GM23338 (cell line): ENCODE results near the gene ZNF394. TPM values are rescaled to one million over a fixed set of nuclear protein-coding genes. Genes with fewer than 3 reads are reported as not detected.

ENCODE experiments used
- ATAC-seq: fragments of 200-7000 bp; cut with Tn5 transposase; 3 replicates; pipeline ENCODE4 v1.9.1; 2020
- DNase-seq: peaks from one replicate; pipeline ENCODE4 v3.0.0-alpha.2; 2015; ENCODE audit warnings: low spot score
- H2AFZ ChIP-seq: fragments of 200-600 bp; sonication (generic); 2 replicates; pipeline ENCODE4 v1.8.0; 2016; ENCODE audit warnings: antibody characterized with exemption, mild to moderate bottlenecking, moderate library complexity
- H3F3A ChIP-seq: fragments of 200-600 bp; sonication (generic); replicated peaks from 2 replicates; pipeline ENCODE4 v1.8.0; 2017; ENCODE audit warnings: antibody characterized with exemption, mixed run types, low read depth
- H3K27ac ChIP-seq: fragments of 200-600 bp; sonication (generic); 2 replicates; pipeline ENCODE4 v1.6.1; 2016; ENCODE audit warnings: low read depth
- H3K27me3 ChIP-seq: fragments of 200-600 bp; sonication (generic); 2 replicates; pipeline ENCODE4 v1.8.0; 2016; ENCODE audit warnings: mild to moderate bottlenecking, mixed run types, moderate library complexity; ENCODE audit not compliant: insufficient read depth
- H3K36me3 ChIP-seq: fragments of 200-600 bp; sonication (generic); 2 replicates; pipeline ENCODE4 v1.8.0; 2016; ENCODE audit warnings: mild to moderate bottlenecking; ENCODE audit not compliant: insufficient read depth
- H3K4me1 ChIP-seq: fragments of 200-600 bp; sonication (generic); 2 replicates; pipeline ENCODE4 v1.8.0; 2016; ENCODE audit warnings: mild to moderate bottlenecking, moderate library complexity; ENCODE audit not compliant: insufficient read depth
- H3K4me2 ChIP-seq: fragments of 200-600 bp; sonication (generic); 2 replicates; pipeline ENCODE4 v1.7.1; 2017; ENCODE audit warnings: mixed run types
- H3K4me3 ChIP-seq: fragments of 200-600 bp; sonication (generic); 2 replicates; pipeline ENCODE4 v1.6.1; 2016; ENCODE audit warnings: mixed run types
- H3K79me2 ChIP-seq: fragments of 200-600 bp; sonication (generic); replicated peaks from 2 replicates; pipeline ENCODE4 v1.8.0; 2017; ENCODE audit warnings: mild to moderate bottlenecking; ENCODE audit not compliant: insufficient read depth
- H3K9me2 ChIP-seq: fragments of 200-600 bp; sonication (generic); 2 replicates; pipeline ENCODE4 v1.8.0; 2017; ENCODE audit not compliant: insufficient read depth
- H4K20me1 ChIP-seq: fragments of 200-600 bp; sonication (generic); replicated peaks from 2 replicates; pipeline ENCODE4 v1.8.0; 2017; ENCODE audit warnings: mild to moderate bottlenecking; ENCODE audit not compliant: insufficient read depth
- H3K27ac Mint-ChIP-seq: 2 replicates; pipeline ENCODE4 v1.8.0; 2020; ENCODE audit warnings: inconsistent platforms, mild to moderate bottlenecking, moderate library complexity, mixed read lengths
- H3K27me3 Mint-ChIP-seq: 3 replicates; pipeline ENCODE4 v1.8.0; 2022; ENCODE audit warnings: low read depth, mild to moderate bottlenecking, moderate library complexity, mixed read lengths, inconsistent platforms; ENCODE audit not compliant: insufficient read depth, poor library complexity
- H3K36me3 Mint-ChIP-seq: 3 replicates; pipeline ENCODE4 v1.8.0; 2021; ENCODE audit warnings: low read depth, mild to moderate bottlenecking, inconsistent platforms, moderate library complexity, mixed read lengths
- H3K4me1 Mint-ChIP-seq: 3 replicates; pipeline ENCODE4 v1.8.0; 2020; ENCODE audit warnings: mild to moderate bottlenecking, inconsistent platforms, mixed read lengths
- H3K4me3 Mint-ChIP-seq: 3 replicates; pipeline ENCODE4 v1.8.0; 2021; ENCODE audit warnings: moderate library complexity, mild to moderate bottlenecking, inconsistent platforms, mixed read lengths
- H3K9me3 Mint-ChIP-seq: 3 replicates; pipeline ENCODE4 v1.8.0; 2020; ENCODE audit warnings: moderate library complexity, mild to moderate bottlenecking, inconsistent platforms, mixed read lengths
- CREB1 ChIP-seq: fragments of 250-450 bp; sonication (Bioruptor Pico); IDR thresholded peaks from 2 replicates; pipeline ENCODE4 v1.5.0; 2020; ENCODE audit warnings: low read depth, mild to moderate bottlenecking, moderate library complexity
- EZH2phosphoT487 ChIP-seq: fragments of 200-600 bp; sonication (generic); IDR thresholded peaks from one replicate; pipeline ENCODE4 v1.8.1; 2018; ENCODE audit warnings: antibody characterized with exemption; ENCODE audit not compliant: unreplicated experiment
- JUNB ChIP-seq: IDR thresholded peaks from one replicate; pipeline ENCODE4 v1.6.1; 2016; ENCODE audit warnings: antibody characterized with exemption; ENCODE audit not compliant: unreplicated experiment
- NANOG ChIP-seq: IDR thresholded peaks from 2 replicates; pipeline ENCODE4 v1.6.1; 2016; ENCODE audit warnings: antibody characterized with exemption, borderline replicate concordance
- POLR2AphosphoS5 ChIP-seq: IDR thresholded peaks from 2 replicates; pipeline ENCODE4 v1.6.1; 2016; ENCODE audit warnings: antibody characterized with exemption, low read depth
- STAT1 ChIP-seq: IDR thresholded peaks from one replicate; pipeline ENCODE4 v1.6.1; 2016; ENCODE audit warnings: antibody characterized with exemption; ENCODE audit not compliant: unreplicated experiment
- ZNF114 ChIP-seq: fragments of 250-450 bp; sonication (Bioruptor Pico); IDR thresholded peaks from 2 replicates; pipeline ENCODE4 v1.5.0; 2020; ENCODE audit warnings: mild to moderate bottlenecking, moderate library complexity
- ZNF331 ChIP-seq: fragments of 250-450 bp; sonication (Bioruptor Pico); IDR thresholded peaks from 2 replicates; pipeline ENCODE4 v1.5.0; 2020; ENCODE audit warnings: low read depth, mild to moderate bottlenecking, moderate library complexity
- ZNF462 ChIP-seq: fragments of 250-450 bp; sonication (Bioruptor Pico); IDR thresholded peaks from 2 replicates; pipeline ENCODE4 v1.5.0; 2020; ENCODE audit warnings: mild to moderate bottlenecking, moderate library complexity
- polyA plus RNA-seq: library from polyadenylated mRNA; unstranded; fragments of >200 nt; fragmentation: Nextera tagmentation; extraction: Ambion mirVana; gene quantifications from 2 replicates; pipeline ENCODE4 v1.2.1, GENCODE V29; 2016
- total RNA-seq: library from RNA; depleted of rRNA; stranded (reverse); fragments of >200 nt; shearing (Covaris generic); gene quantifications from 2 replicates; pipeline ENCODE4 v1.2.3, GENCODE V29; 2014
- TF ChIP-seq, protein P1 (sequence below): IDR thresholded peaks from one replicate; pipeline ENCODE4 v1.6.1; 2018; ENCODE audit warnings: antibody characterized with exemption; ENCODE audit not compliant: unreplicated experiment
- TF ChIP-seq, protein P2 (sequence below), 2 experiments: fragments of 200-600 bp in 1 of 2; sonication (generic) in 1 of 2; conservative IDR thresholded peaks; 2 replicates each; pipeline versions ENCODE4 v1.5.1 to v1.6.1; 2016 to 2017; ENCODE audit warnings: antibody characterized with exemption in 2 of 2, low read depth in 2 of 2, mild to moderate bottlenecking in 2 of 2, moderate library complexity in 1 of 2

ZNF394 gene
- total and polyA plus RNA-seq, 2 experiments from 2014 or later = 12.6 to 26.9 TPM

GRCh38 chr7:99543916-99544315 is 43.8 kb upstream of the ZNF394 start (continued):
- TF ChIP-seq ZNF462 (CRISPR knock-in tag) = no peak

DNA sequence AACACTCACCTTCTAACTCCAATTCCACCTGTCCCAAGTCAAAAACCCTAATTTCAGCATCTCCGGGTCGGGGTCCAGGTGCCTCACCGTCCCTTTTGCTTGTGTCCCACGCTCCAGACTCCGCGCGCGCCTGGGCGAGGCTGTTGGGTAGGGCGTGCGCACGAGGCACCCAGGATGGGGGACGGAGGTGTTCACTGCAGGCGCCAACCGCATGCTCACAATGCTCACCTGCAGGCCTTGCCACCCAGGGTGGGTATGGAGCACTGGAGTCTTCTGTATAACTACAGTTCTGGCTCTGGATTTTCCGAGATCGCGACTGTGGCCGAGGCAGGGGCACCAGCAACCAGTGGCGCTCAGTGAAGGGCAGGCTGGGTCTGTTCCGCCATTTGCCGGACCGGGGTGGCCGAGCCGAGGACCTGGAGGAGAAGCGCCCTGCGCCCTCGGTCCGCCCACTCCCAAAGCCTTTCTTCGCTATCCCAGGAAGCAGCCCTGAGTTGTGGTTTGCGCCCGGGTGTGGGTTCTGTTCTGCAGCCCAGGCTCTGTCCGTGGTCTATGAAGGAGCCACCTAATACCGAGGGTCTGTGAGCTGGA is 43.1 kb upstream of the ZNF394 start:
- Histone ChIP-seq H3K36me3 (0 out of 2 replicates have a peak, but pooled peaks cover 3% of the 10 kb centered on the region), H3K27ac (no peak overlapping the region), H3K4me1 (no peaks in the 10 kb centered on the region), H2AFZ (no peak overlapping the region), H3F3A (no peaks in the 10 kb centered on the region), H3K4me3 (no peak overlapping the region), H3K4me2 (no peak overlapping the region), H4K20me1 (no peaks in the 10 kb centered on the region), H3K27me3 (no peaks in the 10 kb centered on the region), H3K79me2 (no peaks in the 10 kb centered on the region), H3K9me2 (no peaks in the 10 kb centered on the region)
- no peak overlapping the region for H3K4me3 Mint-ChIP-seq
- no peaks in the 10 kb centered on the region for H3K4me1 Mint-ChIP-seq
- H3K27me3 Mint-ChIP-seq = peaks cover 6% of the 10 kb centered on the region
- DNase-seq = no peak
- peaks cover 63% of the 10 kb centered on the region for H3K36me3 Mint-ChIP-seq
- no peak overlapping the region for H3K27ac Mint-ChIP-seq
- H3K9me3 Mint-ChIP-seq = peaks cover 86% of the 10 kb centered on the region
- ATAC-seq = no peak
- TF ChIP-seq STAT1 (no peak), CREB1 (CRISPR knock-in tag) (no peak), ZNF114 (CRISPR knock-in tag) (no peak), JUNB (no peak), POLR2AphosphoS5 (no peak), EZH2phosphoT487 (no peak), ZNF331 (CRISPR knock-in tag) (no peak), NANOG (no peak)
- TF ChIP-seq, protein P1, sequence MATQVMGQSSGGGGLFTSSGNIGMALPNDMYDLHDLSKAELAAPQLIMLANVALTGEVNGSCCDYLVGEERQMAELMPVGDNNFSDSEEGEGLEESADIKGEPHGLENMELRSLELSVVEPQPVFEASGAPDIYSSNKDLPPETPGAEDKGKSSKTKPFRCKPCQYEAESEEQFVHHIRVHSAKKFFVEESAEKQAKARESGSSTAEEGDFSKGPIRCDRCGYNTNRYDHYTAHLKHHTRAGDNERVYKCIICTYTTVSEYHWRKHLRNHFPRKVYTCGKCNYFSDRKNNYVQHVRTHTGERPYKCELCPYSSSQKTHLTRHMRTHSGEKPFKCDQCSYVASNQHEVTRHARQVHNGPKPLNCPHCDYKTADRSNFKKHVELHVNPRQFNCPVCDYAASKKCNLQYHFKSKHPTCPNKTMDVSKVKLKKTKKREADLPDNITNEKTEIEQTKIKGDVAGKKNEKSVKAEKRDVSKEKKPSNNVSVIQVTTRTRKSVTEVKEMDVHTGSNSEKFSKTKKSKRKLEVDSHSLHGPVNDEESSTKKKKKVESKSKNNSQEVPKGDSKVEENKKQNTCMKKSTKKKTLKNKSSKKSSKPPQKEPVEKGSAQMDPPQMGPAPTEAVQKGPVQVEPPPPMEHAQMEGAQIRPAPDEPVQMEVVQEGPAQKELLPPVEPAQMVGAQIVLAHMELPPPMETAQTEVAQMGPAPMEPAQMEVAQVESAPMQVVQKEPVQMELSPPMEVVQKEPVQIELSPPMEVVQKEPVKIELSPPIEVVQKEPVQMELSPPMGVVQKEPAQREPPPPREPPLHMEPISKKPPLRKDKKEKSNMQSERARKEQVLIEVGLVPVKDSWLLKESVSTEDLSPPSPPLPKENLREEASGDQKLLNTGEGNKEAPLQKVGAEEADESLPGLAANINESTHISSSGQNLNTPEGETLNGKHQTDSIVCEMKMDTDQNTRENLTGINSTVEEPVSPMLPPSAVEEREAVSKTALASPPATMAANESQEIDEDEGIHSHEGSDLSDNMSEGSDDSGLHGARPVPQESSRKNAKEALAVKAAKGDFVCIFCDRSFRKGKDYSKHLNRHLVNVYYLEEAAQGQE = no peak
- TF ChIP-seq, protein P2, sequence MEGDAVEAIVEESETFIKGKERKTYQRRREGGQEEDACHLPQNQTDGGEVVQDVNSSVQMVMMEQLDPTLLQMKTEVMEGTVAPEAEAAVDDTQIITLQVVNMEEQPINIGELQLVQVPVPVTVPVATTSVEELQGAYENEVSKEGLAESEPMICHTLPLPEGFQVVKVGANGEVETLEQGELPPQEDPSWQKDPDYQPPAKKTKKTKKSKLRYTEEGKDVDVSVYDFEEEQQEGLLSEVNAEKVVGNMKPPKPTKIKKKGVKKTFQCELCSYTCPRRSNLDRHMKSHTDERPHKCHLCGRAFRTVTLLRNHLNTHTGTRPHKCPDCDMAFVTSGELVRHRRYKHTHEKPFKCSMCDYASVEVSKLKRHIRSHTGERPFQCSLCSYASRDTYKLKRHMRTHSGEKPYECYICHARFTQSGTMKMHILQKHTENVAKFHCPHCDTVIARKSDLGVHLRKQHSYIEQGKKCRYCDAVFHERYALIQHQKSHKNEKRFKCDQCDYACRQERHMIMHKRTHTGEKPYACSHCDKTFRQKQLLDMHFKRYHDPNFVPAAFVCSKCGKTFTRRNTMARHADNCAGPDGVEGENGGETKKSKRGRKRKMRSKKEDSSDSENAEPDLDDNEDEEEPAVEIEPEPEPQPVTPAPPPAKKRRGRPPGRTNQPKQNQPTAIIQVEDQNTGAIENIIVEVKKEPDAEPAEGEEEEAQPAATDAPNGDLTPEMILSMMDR (conservative IDR thresholded peaks at IDR 0.05; ENCODE audit: low read depth in 2 of 2) = no peak
